HG03432 (cell line): ENCODE measurements around the gene DCUN1D1.

Experiments
- ATAC-seq: cut with Tn5 transposase; IDR thresholded peaks from one replicate; pipeline ENCODE4 v1.9.1; 2021; ENCODE audit warnings: mild to moderate bottlenecking, moderate library complexity; ENCODE audit not compliant: unreplicated experiment

Gene DCUN1D1

DNA sequence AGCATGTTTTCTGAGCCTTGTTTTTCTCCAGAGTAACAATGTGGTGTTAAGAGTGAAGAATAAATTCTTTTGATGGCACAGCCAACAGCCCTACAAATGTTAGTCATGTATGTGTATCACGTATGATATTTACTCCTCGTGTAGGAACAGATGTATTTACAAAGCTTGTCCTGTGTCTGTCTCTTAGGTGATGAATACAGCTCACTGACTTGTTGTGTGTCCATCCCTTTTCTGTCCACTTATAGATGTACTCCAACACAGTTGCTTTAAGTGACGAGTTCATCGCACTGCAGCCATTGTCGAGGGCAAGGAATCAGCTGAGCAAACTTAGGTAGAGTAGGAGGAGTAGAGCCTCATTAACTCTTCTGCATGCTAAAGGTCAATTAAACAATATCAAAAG lies 78.1 kb downstream of the DCUN1D1 start:
- ATAC-seq: no peak

DNA sequence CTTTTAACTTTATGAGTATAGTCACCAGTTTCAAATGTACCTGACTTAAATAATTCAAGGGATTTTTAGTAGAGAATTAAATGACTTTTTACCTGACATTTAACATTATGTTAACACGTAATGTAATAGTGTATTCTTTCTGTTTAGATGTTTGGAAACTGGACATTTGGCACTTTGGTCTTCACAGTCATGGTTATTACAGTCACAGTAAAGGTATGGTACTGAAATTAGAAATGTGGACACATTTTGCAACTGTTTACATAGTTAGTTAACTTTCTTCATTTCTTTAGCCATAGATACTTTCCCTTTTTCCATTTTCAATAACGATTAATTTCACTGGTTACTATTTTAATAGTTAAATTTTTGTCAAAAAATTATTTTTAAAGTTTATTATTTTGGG lies 83.8 kb downstream of the DCUN1D1 start:
- ATAC-seq: no peak

DNA sequence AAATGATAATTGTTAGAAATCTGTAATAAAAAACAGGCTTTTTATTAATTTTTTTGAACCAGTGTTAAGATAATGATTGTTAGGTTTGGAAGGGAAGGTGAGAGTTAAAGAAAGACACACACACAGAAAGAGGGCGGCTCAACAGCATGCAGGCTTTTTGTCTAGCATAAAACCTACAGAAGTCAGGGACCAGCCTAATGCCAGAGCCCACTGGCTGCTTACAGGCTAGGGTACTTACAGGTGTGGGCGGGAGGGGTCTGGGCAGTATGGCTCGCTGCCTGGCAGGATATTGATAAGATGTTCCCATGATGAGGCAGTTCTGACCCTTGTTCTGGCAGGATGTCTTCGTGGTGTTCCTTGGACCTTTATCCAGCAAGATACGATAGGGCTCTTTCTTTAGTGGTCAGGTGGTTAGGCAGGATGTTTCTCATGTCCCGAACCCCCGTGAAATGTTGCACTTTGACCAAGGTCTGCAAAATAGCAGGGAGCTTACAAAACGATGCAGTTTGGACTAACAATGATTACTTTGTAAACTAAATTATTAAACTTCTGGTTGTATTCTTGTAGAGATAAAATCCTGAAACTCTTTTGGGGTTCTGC lies 84.7 kb downstream of the DCUN1D1 start:
- ATAC-seq: no peak

DNA sequence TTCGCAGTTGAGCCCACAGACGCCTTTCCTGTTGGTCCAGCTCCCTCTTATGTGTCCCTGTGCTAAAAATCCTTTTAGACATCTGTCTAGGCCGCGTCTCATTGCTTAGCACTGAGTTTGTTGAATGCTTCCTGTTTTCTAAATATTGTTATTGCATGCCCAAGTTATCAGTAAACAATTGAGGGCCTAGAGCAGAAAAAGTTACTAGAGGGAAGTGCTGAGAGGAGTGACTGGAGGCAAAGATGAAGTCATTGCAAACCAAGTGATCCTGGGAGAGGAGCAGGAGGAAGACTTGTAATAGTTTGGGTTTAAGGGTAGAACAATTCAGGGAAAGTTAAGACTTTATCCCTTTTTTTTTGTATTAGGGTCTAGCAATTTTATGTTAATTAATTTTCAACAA lies 88.1 kb downstream of the DCUN1D1 start:
- ATAC-seq: no peak

DNA sequence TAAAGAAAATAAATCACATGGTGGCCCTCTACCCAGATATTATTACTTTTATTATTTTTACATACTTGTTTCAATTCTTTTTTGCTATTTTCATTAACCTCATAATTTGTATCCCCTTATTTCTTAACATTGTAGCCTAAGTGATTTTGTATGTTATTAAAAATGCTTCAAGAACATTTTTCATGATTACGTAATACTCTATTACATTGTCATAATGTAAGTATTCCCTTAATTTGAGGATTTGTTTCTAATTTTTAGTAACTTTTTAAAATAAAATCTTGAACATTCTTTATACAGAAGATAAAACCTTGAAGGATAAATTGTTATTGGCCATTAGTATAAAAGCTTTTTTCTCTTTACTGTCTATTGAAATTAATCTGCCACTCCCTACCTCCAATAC lies 89.0 kb downstream of the DCUN1D1 start:
- no peak for ATAC-seq

DNA sequence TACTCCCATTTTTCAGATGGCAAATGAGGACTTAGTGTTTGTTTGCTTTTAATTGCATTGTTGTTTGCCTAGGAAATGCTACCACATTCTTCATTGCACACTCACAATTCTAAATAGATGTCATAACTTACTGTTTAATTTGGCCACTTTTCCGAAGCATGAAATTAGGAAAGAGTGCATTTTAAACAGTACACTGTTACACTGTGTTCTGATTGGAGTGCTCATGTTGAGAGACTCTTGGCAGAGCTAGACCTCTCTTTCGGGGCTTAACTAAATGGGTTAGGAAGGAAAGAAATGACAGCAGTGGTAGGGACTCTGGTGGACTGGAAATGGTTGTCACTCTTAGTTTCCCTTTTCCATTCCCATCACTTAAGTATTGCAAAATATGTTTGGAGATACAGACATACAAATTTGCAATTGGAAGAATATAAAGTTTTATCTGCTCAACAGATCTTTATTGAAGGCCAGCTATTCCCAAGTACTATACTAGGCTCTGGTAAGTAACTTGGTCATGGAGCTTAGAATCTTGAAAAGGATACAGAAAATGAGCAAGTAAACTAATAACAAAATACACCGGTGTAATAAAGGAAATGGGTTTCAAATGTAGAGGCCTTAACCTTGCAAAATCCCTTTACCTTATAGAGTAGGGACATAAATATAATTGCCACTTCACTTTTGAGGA lies 90.2 kb downstream of the DCUN1D1 start:
- no peak for ATAC-seq
